ENCODE measurements around the gene FAM180A.
"Not testable (repeated sequence)": the region's sequence is repeated elsewhere in the genome, so short reads cannot be mapped to it uniquely, and the experiment has no call there.

FAM180A gene

DNA sequence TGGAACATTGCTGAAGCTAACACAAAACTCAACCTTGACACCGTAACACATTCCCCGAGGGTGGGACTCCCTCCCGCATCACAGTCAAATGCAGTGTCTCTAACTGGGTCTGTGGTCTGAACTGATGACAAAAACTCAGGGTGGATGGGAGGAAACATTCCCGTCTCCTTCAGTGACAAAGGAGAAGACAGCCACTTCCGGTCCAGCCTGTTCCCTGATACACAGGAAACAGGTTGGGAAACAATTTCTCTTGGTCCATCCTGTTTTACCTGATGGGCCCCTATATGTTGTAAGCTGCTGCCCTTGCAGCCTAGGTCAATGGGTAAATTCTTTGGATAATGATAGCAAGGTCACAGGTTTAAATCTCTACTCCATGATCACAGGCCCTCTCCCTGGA lies 41.0 kb downstream of the FAM180A start:
- ATAC-seq (replicated peaks) (no peak), DNase-seq (no peak)
- H3K4me1 Mint-ChIP-seq, result peaks cover 0 to 2% of the 10 kb centered on the region in 2 donors
- peaks cover 0 to 7% of the 10 kb centered on the region in 2 donors for H3K36me3 Mint-ChIP-seq
- H3K27me3 Mint-ChIP-seq, result no peaks in the 10 kb centered on the region
- no peak overlapping the region for H3K4me3 Mint-ChIP-seq
- no peak overlapping the region for H3K27ac Mint-ChIP-seq
- H3K9me3 Mint-ChIP-seq, result no peaks in the 10 kb centered on the region

DNA sequence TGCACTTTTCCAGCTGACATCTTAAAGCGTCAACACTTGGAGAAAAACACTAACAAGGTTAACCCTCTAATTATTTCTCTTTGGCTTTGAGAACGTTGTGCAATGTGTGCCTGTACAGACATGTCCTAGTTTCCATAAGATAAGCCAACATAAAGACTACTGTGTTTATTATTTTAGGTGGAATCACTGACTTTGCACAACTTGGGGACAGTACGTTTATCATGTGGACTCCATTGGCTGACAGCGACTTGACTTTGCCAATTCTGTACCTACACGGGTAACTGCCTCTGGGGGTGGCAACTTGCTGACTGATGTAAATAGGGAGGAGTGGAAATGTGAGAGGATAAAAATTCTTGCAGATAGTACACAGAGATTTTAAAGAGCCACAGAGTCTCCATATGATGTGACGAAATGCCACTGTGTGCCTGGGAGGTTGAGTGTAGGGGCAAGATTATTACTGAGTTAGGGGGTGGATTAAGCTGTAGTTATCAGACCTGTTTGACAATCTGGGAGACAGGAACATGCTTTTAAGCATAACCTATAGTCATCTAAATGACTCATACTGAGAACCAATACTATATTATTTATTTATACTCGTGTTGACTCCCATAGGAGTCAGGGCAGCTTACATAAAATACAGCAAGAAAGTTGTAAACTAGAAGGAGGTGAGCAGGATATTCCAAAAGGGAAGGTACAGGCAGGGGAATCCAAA lies 41.6 kb downstream of the FAM180A start:
- no peak overlapping the region for H3K27ac Mint-ChIP-seq
- no peaks in the 10 kb centered on the region for H3K27me3 Mint-ChIP-seq
- H3K4me3 Mint-ChIP-seq, result no peak overlapping the region
- ATAC-seq (replicated peaks) (no peak), DNase-seq (no peak)
- H3K36me3 Mint-ChIP-seq, result peaks cover 0 to 7% of the 10 kb centered on the region in 2 donors
- H3K9me3 Mint-ChIP-seq, result no peaks in the 10 kb centered on the region
- H3K4me1 Mint-ChIP-seq, result peaks cover 0 to 2% of the 10 kb centered on the region in 2 donors

DNA sequence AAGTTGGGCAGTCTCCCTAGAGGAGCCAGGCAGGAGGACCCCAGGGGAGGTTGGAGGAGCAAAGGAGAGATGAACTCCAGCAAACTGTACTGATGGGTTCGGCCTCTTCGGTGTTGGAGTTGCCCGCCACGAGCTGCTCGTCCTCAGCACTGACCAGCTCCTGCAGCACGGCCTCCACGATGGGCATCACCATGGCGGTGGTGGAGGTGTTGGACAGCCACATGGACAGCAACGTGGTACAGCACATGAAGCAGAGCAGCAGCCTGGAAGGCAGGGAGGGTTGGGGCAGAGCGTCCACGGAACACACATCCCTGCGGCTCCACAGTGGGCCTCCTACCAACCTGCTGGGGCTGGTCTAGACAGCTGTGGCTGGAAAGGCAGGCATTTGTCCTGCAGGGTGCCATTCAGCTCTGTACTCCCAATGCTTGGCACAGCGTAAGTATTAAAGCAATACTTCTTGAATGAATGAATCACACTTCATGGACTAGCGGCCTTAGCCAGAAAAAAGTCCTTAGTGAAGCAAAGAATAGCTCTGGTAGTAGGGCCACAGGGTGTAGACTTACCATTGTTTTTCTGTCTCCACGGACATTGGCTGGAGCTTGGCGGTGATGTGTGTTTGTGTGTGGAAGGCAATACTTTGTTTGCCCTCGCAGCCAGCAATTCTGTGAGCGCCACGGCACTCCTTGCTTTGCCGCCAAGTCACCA lies 42.4 kb downstream of the FAM180A start:
- Mint-ChIP-seq H3K4me3 (no peak overlapping the region), H3K27ac (no peak overlapping the region), H3K27me3 (no peaks in the 10 kb centered on the region), H3K36me3 (peaks cover 2 to 7% of the 10 kb centered on the region in 2 donors), H3K9me3 (no peaks in the 10 kb centered on the region), H3K4me1 (peaks cover 0 to 2% of the 10 kb centered on the region in 2 donors)
- ATAC-seq (replicated peaks), result no peak
- DNase-seq, result no peak

DNA sequence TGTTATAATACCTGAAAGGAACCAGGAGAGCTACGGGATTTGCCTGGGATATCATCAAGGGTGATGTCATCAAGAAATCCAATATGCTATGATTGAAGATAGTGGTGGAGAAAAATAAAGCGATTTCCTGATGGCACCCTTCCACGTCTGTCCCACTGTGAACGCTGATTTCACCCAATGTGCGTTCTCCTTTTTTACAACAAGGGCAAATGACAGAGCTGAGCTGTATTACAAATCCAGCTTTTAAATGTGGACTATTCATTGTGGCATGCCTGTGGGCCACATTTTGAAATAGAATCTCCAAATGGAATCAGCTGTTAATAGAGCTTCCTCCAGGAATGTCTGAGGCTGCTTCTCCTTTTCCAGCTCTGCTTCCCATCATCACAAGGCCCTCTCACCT lies 43.9 kb downstream of the FAM180A start:
- peaks cover 0 to 2% of the 10 kb centered on the region in 2 donors for H3K4me1 Mint-ChIP-seq
- ATAC-seq (replicated peaks) (no peak), DNase-seq (no peak)
- no peaks in the 10 kb centered on the region for H3K27me3 Mint-ChIP-seq
- peaks cover 7 to 11% of the 10 kb centered on the region in 2 donors for H3K36me3 Mint-ChIP-seq
- H3K4me3 Mint-ChIP-seq, result no peak overlapping the region
- no peaks in the 10 kb centered on the region for H3K9me3 Mint-ChIP-seq
- H3K27ac Mint-ChIP-seq, result no peak overlapping the region

DNA sequence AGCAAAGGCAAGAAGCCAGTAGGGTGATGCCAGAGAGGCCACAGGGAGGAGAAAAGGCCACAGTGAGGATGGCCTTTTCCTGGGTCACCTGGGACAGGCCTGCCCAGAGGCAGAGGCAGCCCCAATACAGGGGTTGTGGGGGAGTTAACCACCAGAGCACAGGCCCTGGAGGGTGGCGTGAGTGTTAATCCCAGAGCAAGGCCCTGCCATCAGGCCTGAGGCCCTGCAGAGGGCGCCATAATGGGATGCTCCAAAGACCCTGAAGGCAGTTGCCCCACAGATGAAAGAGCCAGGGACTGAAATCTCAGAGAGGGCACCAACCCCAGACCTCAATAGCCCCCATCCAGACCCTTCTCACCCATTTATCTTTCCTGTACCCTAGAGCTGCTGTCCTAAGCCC lies 44.5 kb downstream of the FAM180A start:
- Mint-ChIP-seq H3K27me3 (no peaks in the 10 kb centered on the region), H3K9me3 (no peaks in the 10 kb centered on the region), H3K4me3 (no peak overlapping the region), H3K36me3 (peaks cover 7 to 14% of the 10 kb centered on the region in 2 donors), H3K4me1 (peaks cover 0 to 2% of the 10 kb centered on the region in 2 donors), H3K27ac (no peak overlapping the region)
- no peak for ATAC-seq (replicated peaks)
- DNase-seq, result no peak

DNA sequence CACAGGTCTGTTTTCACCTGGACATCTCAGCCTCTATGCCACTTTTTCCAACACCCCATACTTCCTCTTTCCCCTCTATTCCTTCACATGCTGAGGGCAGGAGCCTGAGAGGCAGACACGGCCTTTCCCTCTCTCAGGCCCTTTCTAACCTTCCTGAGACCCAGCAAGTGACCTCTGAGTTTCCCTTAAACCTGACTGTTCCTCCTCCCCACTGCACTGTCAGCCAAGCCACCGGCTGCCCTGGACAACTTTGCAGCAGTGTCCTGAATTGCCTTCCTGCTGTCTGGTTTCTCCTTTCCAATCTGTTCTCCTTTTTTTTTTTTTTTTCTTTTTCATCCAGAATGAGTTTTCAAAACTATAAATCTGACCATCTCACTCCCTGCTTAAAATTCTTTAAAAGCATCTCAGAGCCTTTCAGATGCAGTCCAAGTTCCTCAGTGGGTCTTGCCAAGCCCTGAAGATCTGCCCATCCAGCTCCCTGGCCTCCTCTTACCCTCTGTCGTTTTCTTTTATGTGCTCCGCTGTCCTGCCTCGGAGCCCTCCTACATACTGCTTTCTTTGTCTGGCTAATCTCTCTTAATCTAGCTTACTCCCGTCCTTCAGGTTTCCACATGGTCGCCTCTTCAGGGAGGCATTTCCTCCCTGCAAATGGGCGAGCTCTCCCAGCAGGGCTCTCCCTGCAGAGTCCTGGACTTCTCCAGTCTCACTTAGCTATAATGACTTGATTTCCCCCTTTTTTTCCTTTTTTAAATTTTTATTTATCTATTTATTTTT lies 51.1 kb downstream of the FAM180A start:
- Mint-ChIP-seq H3K4me1 (no peaks in the 10 kb centered on the region), H3K27ac (no peak overlapping the region), H3K27me3 (no peaks in the 10 kb centered on the region), H3K9me3 (no peaks in the 10 kb centered on the region), H3K4me3 (no peak overlapping the region), H3K36me3 (peaks cover 18 to 22% of the 10 kb centered on the region in 2 donors)
- ATAC-seq (replicated peaks), result no peak
- DNase-seq, result no peak

DNA sequence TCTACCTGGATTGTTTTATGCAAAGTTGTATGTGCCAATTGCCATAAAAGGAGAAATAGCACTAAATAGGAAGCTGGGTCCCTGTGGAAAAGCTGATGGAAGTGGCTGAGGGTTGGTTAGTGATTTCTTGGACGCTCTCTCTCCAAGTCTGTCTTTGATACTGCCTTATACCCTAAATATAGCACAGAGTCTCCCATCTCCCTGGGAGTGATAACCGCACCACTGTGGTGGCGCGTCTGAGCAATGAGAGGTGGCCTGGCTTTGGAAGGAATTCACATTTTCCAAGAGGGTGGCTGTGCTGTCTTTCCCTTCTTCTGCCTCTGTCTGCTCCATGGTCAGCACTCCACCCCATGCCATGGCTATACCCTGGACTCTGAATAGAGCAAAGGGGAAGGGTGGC lies 55.1 kb downstream of the FAM180A start:
- H3K9me3 Mint-ChIP-seq, result no peaks in the 10 kb centered on the region
- H3K4me1 Mint-ChIP-seq, result no peaks in the 10 kb centered on the region
- no peaks in the 10 kb centered on the region for H3K27me3 Mint-ChIP-seq
- no peak for DNase-seq
- H3K27ac Mint-ChIP-seq, result no peak overlapping the region
- ATAC-seq (replicated peaks), result no peak
- H3K36me3 Mint-ChIP-seq, result peaks cover 20 to 28% of the 10 kb centered on the region in 2 donors
- H3K4me3 Mint-ChIP-seq, result no peak overlapping the region

DNA sequence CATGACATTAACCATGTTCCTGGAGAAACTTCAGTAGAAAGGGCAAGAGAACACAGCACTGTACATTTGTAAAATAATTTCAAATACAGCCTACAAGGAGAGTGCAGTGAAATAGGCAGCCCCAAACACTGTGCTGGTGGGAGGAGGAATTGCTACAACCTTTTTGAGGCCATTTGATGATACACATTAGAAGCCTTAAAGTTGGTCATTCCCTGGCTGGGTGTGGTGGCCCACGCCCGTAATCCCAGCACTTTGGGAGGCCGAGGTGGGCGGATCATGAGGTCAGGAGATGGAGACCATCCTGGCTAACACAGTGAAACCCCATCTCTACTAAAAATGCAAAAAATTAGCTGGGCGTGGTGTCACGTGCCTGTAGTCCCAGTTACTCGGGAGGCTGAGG lies 56.0 kb downstream of the FAM180A start:
- not testable (repeated sequence) for ATAC-seq (replicated peaks); H3K27ac Mint-ChIP-seq; H3K27me3 Mint-ChIP-seq; DNase-seq; H3K4me1 Mint-ChIP-seq; H3K9me3 Mint-ChIP-seq; H3K4me3 Mint-ChIP-seq
- peaks cover 18 to 28% of the 10 kb centered on the region in 2 donors for H3K36me3 Mint-ChIP-seq

DNA sequence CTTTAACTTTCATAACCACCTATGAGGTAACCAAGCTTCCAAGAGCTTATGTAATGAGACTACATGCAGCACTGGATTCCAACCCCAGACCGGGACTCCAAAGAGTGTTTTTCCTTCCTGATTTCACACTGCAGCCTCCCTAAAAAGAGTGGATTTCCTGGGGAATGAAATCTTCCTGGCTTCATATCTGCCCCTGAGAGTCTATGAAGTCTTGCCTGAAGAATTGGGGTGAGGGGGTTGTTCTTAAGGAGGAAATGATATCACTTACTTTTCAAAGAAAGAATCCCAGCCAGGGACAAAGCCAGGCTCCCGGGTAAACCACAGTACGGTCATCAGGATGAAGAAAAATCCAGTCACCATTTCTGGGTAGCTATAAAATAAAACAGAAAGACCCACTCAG lies 56.6 kb downstream of the FAM180A start:
- ATAC-seq (replicated peaks) (no peak), DNase-seq (no peak)
- no peaks in the 10 kb centered on the region for H3K4me1 Mint-ChIP-seq
- H3K27me3 Mint-ChIP-seq, result no peaks in the 10 kb centered on the region
- H3K27ac Mint-ChIP-seq, result no peak overlapping the region
- no peaks in the 10 kb centered on the region for H3K9me3 Mint-ChIP-seq
- H3K36me3 Mint-ChIP-seq, result peaks cover 17 to 33% of the 10 kb centered on the region in 2 donors
- H3K4me3 Mint-ChIP-seq, result no peak overlapping the region

DNA sequence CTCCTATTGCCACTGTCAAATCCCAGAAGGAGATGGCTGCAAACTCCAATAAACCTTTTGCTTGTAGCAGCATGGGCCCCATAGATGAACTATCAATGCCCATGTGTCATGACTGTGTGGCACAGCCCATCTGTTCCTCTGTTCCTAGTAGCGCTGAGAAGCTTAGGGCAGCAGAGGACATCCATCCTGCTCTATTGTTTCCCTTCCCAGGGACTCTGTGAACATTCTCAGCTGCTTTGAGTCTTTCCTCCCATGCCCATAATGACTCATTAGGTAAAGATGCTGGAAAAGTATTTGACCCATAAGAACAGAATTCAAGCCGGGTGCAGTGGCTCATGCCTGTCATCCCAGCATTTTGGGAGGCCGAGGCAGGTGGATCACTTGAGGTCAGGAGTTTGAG lies 58.0 kb downstream of the FAM180A start:
- no peaks in the 10 kb centered on the region for H3K4me1 Mint-ChIP-seq
- DNase-seq (no peak), ATAC-seq (replicated peaks) (no peak)
- no peak overlapping the region for H3K4me3 Mint-ChIP-seq
- no peak overlapping the region for H3K27ac Mint-ChIP-seq
- H3K9me3 Mint-ChIP-seq, result no peaks in the 10 kb centered on the region
- peaks cover 15 to 31% of the 10 kb centered on the region in 2 donors for H3K36me3 Mint-ChIP-seq
- H3K27me3 Mint-ChIP-seq, result no peaks in the 10 kb centered on the region

DNA sequence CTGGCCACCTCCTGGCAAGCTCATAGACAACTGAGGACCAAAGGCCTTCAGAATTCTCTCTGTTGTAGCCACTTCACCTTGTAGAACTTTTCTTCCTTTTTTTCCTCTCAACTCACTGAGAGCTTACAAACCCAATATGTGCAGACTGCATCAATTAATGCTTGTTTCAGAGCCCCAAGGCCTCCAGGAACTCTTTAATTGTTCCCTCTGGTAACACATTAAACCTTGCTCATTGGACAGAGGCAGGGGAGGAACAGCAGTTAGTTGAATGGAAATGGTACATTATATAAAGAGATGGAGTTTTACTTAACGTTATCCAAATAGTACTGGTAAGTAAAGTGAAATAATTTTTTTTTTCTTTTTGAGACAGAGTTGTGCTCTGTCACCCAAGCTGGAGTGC lies 61.1 kb downstream of the FAM180A start:
- Mint-ChIP-seq H3K4me1 (peaks cover under 1 to 3% of the 10 kb centered on the region in 2 donors), H3K36me3 (peaks cover 16 to 42% of the 10 kb centered on the region in 2 donors), H3K4me3 (no peak overlapping the region), H3K27me3 (no peaks in the 10 kb centered on the region), H3K9me3 (no peaks in the 10 kb centered on the region), H3K27ac (no peak overlapping the region)
- DNase-seq (no peak), ATAC-seq (replicated peaks) (no peak)

DNA sequence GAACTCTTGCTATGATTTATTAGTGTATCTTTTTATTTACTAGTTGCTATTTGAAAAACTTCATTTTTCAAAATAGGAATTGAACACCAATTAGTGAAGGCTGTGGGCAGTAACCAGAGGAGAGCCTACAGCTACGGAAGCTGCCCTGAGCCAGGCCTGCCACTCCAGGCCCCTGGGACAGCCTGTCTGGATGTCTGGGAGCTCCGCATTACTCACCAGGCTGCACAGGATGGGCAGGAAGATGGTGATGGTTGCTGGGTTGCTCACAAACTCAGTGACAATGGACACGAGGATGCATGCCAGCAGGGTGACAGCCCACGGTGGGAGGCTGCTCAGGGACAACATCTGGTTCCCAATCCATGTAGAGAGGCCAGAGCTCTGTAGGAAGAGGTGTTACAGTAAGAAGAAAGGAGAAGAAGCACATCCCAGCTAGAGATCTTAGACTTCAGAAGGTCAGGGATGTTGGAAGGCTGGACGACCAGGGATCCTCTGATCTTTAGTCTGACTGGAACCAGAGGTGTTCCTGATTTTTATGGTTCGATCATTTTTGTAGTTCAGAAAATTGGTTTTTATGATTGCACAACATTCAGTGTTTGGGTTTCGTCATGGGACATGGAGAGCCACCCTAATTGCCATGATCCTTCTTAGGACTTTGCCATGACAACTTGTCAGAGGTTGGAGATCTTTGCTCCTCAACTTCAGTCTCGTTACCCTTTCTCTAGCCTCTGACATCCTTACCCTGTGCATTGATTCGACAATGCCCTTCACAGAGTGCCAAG lies 63.1 kb downstream of the FAM180A start:
- Mint-ChIP-seq H3K36me3 (peaks cover 18 to 40% of the 10 kb centered on the region in 2 donors), H3K9me3 (no peaks in the 10 kb centered on the region), H3K27ac (no peak overlapping the region), H3K27me3 (no peaks in the 10 kb centered on the region), H3K4me3 (no peak overlapping the region), H3K4me1 (peaks cover 13 to 17% of the 10 kb centered on the region in 2 donors)
- DNase-seq, result no peak
- no peak for ATAC-seq (replicated peaks)

DNA sequence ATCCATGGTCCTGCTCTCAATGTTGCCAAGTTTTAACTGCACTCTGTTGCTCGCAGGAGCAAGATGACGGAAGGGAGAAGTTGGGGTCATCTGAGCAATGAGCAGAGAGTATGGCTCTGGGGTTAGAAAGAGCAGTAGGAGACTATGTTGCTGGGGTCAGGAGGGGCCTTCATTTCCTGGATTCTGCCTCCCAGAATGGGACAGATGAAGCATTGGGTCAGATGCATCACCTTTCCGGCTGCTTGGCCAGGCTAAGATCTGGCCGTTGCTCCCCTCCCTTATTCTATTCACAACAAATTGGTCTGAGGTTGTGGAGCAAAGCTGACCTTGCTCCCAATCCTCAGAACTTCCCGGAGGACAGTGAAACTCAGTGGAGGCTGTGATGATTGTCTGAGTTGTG lies 63.9 kb downstream of the FAM180A start:
- Mint-ChIP-seq H3K4me3 (no peak overlapping the region), H3K27me3 (no peaks in the 10 kb centered on the region), H3K27ac (no peak overlapping the region), H3K9me3 (no peaks in the 10 kb centered on the region), H3K4me1 (peaks cover 14 to 22% of the 10 kb centered on the region in 2 donors), H3K36me3 (peaks cover 21 to 44% of the 10 kb centered on the region in 2 donors)
- DNase-seq (no peak), ATAC-seq (replicated peaks) (no peak)

DNA sequence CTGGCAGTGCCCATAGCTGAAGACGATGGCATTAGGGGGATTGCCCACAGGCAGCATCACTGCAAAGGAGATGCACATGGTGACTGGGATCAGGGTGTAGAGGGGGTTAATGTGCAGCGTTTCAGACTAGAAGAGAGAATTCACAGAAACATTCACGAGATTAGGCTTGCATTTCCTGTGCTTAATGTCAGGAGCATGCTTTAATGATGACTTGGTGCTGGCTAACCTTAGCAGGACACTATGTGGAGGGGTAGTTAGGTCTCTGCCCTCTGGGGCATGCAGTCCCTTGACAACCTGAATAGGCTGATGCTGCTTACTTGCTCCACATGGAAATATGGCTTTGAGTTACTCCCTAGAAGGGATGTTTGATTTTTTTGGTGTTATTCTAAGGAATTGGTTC lies 64.5 kb downstream of the FAM180A start:
- H3K4me1 Mint-ChIP-seq, result peaks cover 14 to 22% of the 10 kb centered on the region in 2 donors
- H3K27me3 Mint-ChIP-seq, result no peaks in the 10 kb centered on the region
- no peaks in the 10 kb centered on the region for H3K9me3 Mint-ChIP-seq
- no peak overlapping the region for H3K4me3 Mint-ChIP-seq
- ATAC-seq (replicated peaks) (no peak), DNase-seq (no peak)
- H3K27ac Mint-ChIP-seq, result no peak overlapping the region
- H3K36me3 Mint-ChIP-seq, result peaks cover 17 to 41% of the 10 kb centered on the region in 2 donors

Measured in stimulated activated naive B cell treated with anti-CD40 and anti-IgM and Interleukin-4, amounts not matched to agents 10 μg/mL and 1 μg/mL and 100 μg/mL, for 72 hours (primary cell).